HL-60 (cell line): ENCODE results near the gene UBR4.

ENCODE experiments used
- POLR2AphosphoS5 ChIP-seq: IDR thresholded peaks from 2 replicates; pipeline ENCODE4 v1.6.1; 2012; ENCODE audit warnings: low read depth
- SPI1 ChIP-seq: IDR thresholded peaks from 2 replicates; pipeline ENCODE4 v1.6.1; 2012; ENCODE audit warnings: low read depth, mild to moderate bottlenecking, borderline replicate concordance
- TF ChIP-seq, protein P1 (sequence below): IDR thresholded peaks from one replicate; pipeline ENCODE4 v1.5.1; 2011; ENCODE audit warnings: low read length, control low read depth, inconsistent platforms; ENCODE audit not compliant: insufficient read depth
- TF ChIP-seq, protein P2 (sequence below): IDR thresholded peaks from 2 replicates; pipeline ENCODE4 v1.6.1; 2012; ENCODE audit warnings: low read depth; ENCODE audit not compliant: insufficient replicate concordance

DNA sequence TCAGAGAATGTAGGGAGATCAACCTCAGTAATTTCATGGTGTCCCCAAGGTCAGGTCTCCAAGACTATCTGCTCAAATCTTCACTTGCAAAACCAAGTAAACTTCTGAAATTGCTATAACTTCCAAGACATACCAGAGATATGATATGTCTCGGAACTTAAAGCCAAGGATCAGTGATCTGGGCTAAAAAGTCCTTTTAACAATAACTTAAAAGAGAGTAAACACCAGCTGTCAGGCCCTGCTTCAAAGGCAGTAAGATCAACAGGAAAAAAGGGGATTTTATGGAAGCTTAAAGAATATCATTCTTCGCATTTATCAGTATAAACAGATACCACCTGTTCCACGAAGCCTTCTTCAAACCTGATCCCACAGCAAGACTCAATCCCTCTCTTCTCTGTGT lies 13.7 kb downstream of the UBR4 start:
- TF ChIP-seq, protein P1, sequence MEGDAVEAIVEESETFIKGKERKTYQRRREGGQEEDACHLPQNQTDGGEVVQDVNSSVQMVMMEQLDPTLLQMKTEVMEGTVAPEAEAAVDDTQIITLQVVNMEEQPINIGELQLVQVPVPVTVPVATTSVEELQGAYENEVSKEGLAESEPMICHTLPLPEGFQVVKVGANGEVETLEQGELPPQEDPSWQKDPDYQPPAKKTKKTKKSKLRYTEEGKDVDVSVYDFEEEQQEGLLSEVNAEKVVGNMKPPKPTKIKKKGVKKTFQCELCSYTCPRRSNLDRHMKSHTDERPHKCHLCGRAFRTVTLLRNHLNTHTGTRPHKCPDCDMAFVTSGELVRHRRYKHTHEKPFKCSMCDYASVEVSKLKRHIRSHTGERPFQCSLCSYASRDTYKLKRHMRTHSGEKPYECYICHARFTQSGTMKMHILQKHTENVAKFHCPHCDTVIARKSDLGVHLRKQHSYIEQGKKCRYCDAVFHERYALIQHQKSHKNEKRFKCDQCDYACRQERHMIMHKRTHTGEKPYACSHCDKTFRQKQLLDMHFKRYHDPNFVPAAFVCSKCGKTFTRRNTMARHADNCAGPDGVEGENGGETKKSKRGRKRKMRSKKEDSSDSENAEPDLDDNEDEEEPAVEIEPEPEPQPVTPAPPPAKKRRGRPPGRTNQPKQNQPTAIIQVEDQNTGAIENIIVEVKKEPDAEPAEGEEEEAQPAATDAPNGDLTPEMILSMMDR, result no peak
- TF ChIP-seq, protein P2, sequence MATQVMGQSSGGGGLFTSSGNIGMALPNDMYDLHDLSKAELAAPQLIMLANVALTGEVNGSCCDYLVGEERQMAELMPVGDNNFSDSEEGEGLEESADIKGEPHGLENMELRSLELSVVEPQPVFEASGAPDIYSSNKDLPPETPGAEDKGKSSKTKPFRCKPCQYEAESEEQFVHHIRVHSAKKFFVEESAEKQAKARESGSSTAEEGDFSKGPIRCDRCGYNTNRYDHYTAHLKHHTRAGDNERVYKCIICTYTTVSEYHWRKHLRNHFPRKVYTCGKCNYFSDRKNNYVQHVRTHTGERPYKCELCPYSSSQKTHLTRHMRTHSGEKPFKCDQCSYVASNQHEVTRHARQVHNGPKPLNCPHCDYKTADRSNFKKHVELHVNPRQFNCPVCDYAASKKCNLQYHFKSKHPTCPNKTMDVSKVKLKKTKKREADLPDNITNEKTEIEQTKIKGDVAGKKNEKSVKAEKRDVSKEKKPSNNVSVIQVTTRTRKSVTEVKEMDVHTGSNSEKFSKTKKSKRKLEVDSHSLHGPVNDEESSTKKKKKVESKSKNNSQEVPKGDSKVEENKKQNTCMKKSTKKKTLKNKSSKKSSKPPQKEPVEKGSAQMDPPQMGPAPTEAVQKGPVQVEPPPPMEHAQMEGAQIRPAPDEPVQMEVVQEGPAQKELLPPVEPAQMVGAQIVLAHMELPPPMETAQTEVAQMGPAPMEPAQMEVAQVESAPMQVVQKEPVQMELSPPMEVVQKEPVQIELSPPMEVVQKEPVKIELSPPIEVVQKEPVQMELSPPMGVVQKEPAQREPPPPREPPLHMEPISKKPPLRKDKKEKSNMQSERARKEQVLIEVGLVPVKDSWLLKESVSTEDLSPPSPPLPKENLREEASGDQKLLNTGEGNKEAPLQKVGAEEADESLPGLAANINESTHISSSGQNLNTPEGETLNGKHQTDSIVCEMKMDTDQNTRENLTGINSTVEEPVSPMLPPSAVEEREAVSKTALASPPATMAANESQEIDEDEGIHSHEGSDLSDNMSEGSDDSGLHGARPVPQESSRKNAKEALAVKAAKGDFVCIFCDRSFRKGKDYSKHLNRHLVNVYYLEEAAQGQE, result no peak
- no peak for TF ChIP-seq POLR2AphosphoS5
- TF ChIP-seq SPI1, result no peak
